ENCODE results near the gene CAVIN4. TPM values are rescaled to one million over a fixed set of nuclear protein-coding genes. Genes with fewer than 3 reads are reported as not detected.

Gene CAVIN4
- total RNA-seq, result 79.3 TPM
- long read RNA-seq, transcript CAVIN4-201 (2 exons, 2,615 nt), result major isoform, 78 of 84 reads
- long read RNA-seq, partial matches to known transcripts, result 0 of 84 reads
- long read RNA-seq, other reads (novel, unspliced or antisense), result 6 of 84 reads

- no peak for DNase-seq (ENCODE audit: missing footprints)
- intact Hi-C loops (cut with DNase I), result no loop called here
- peak; percentile 86 for ATAC-seq
Measured at GRCh38 chr9:100577776-100578448, at the start of gene CAVIN4. Gene CAVIN4 (plus strand): TSS chr9:100578079. CDS start chr9:100578144, 65 bp downstream.

GRCh38 chr9:100534401-100534800 is 43.5 kb upstream of the CAVIN4 start:
- DNase-seq (ENCODE audit: missing footprints), result no peak
- intact Hi-C loops (cut with DNase I), result no loop called here
- ATAC-seq, result no peak

GRCh38 chr9:100540327-100540726 is 37.6 kb upstream of the CAVIN4 start:
- ATAC-seq (no peak), DNase-seq (ENCODE audit: missing footprints) (no peak)
- intact Hi-C loops (cut with DNase I), result no loop called here

- intact Hi-C loops (cut with DNase I), result no loop called here
- no peak for ATAC-seq
- no peak for DNase-seq (ENCODE audit: missing footprints)
Measured at GRCh38 chr9:100549048-100549447, 28.8 kb upstream of the CAVIN4 start.

- no peak for ATAC-seq
- no peak for DNase-seq (ENCODE audit: missing footprints)
- intact Hi-C loops (cut with DNase I), result no loop called here
Measured at GRCh38 chr9:100554935-100555401, 22.9 kb upstream of the CAVIN4 start.

GRCh38 chr9:100555471-100555870 is 22.4 kb upstream of the CAVIN4 start:
- ATAC-seq (no peak), DNase-seq (ENCODE audit: missing footprints) (no peak)
- intact Hi-C loops (cut with DNase I), result no loop called here

- DNase-seq (ENCODE audit: missing footprints) (no peak), ATAC-seq (no peak)
- intact Hi-C loops (cut with DNase I), result no loop called here
Measured at GRCh38 chr9:100557053-100557452, 20.8 kb upstream of the CAVIN4 start.

GRCh38 chr9:100561256-100561655 is 16.6 kb upstream of the CAVIN4 start:
- no peak for DNase-seq (ENCODE audit: missing footprints)
- no peak for ATAC-seq
- intact Hi-C loops (cut with DNase I), result no loop called here

- ATAC-seq, result no peak
- intact Hi-C loops (cut with DNase I), result no loop called here
- no peak for DNase-seq (ENCODE audit: missing footprints)
Measured at GRCh38 chr9:100567856-100568255, 10.0 kb upstream of the CAVIN4 start.

GRCh38 chr9:100573655-100574260 is 4.1 kb upstream of the CAVIN4 start:
- no peak for DNase-seq (ENCODE audit: missing footprints)
- intact Hi-C loops (cut with DNase I), result no loop called here
- ATAC-seq, result no peak

- no peak for ATAC-seq
- no peak for DNase-seq (ENCODE audit: missing footprints)
- intact Hi-C loops (cut with DNase I), result no loop called here
Measured at GRCh38 chr9:100575006-100575405, 2.9 kb upstream of the CAVIN4 start.

- intact Hi-C loops (cut with DNase I), result no loop called here
- ATAC-seq (no peak), DNase-seq (ENCODE audit: missing footprints) (no peak)
Measured at GRCh38 chr9:100575765-100576386, 2.0 kb upstream of the CAVIN4 start.

GRCh38 chr9:100578610-100579009 is 731 bp downstream of the CAVIN4 start:
- intact Hi-C loops (cut with DNase I), result no loop called here
- ATAC-seq (no peak), DNase-seq (ENCODE audit: missing footprints) (no peak)

GRCh38 chr9:100579665-100580064 is 1.8 kb downstream of the CAVIN4 start:
- peak; percentile 38 for ATAC-seq

GRCh38 chr9:100580257-100580656 is 2.4 kb downstream of the CAVIN4 start:
- intact Hi-C loops (cut with DNase I), result no loop called here
- ATAC-seq (no peak), DNase-seq (ENCODE audit: missing footprints) (no peak)

More at GRCh38 chr9:100579665-100580064, 1.8 kb downstream of the CAVIN4 start:
- DNase-seq (ENCODE audit: missing footprints), result no peak
- intact Hi-C loops (cut with DNase I), result no loop called here

GRCh38 chr9:100581081-100581480 is 3.2 kb downstream of the CAVIN4 start:
- no peak for ATAC-seq
- no peak for DNase-seq (ENCODE audit: missing footprints)
- intact Hi-C loops (cut with DNase I), result no loop called here

GRCh38 chr9:100581661-100582060 is 3.8 kb downstream of the CAVIN4 start:
- no peak for DNase-seq (ENCODE audit: missing footprints)
- peak; percentile 56 for ATAC-seq
- intact Hi-C loops (cut with DNase I), result no loop called here

GRCh38 chr9:100583014-100583802 is 5.3 kb downstream of the CAVIN4 start:
- intact Hi-C loops (cut with DNase I), result no loop called here
- no peak for ATAC-seq
- no peak for DNase-seq (ENCODE audit: missing footprints)

- DNase-seq (ENCODE audit: missing footprints) (no peak), ATAC-seq (no peak)
- intact Hi-C loops (cut with DNase I), result no loop called here
Measured at GRCh38 chr9:100584951-100585350, 7.1 kb downstream of the CAVIN4 start.

All from Right ventricle myocardium inferior (tissue), 1 donor.